Measurements from ENCODE around the gene FSTL4.

The FSTL4 gene

GRCh38 chr5:133612249-133612860 lies at the start of gene FSTL4:
Gene FSTL4, minus strand, starts transcription at chr5:133612541.
- DNase-seq = no peak

GRCh38 chr5:133661389-133661788 lies 49.0 kb upstream of the FSTL4 start:
- DNase-seq = no peak

- DNase-seq = peak; percentile 29
Observed at GRCh38 chr5:133658327-133658726, 46.0 kb upstream of the FSTL4 start.

- no peak for DNase-seq
Observed at GRCh38 chr5:133657036-133657435, 44.7 kb upstream of the FSTL4 start.

GRCh38 chr5:133655966-133656365 lies 43.6 kb upstream of the FSTL4 start:
- no peak for DNase-seq

- DNase-seq = no peak
Observed at GRCh38 chr5:133653760-133654049, 41.4 kb upstream of the FSTL4 start.

- no peak for DNase-seq
Observed at GRCh38 chr5:133652951-133653759, 40.8 kb upstream of the FSTL4 start.

GRCh38 chr5:133644000-133644865 lies 31.9 kb upstream of the FSTL4 start:
- DNase-seq = no peak

GRCh38 chr5:133643365-133643764 lies 31.0 kb upstream of the FSTL4 start:
- DNase-seq = no peak

- no peak for DNase-seq
Observed at GRCh38 chr5:133642153-133642722, 29.9 kb upstream of the FSTL4 start.

GRCh38 chr5:133641683-133642082 lies 29.3 kb upstream of the FSTL4 start:
- no peak for DNase-seq

GRCh38 chr5:133639850-133640528 lies 27.6 kb upstream of the FSTL4 start:
- DNase-seq = no peak

GRCh38 chr5:133638436-133638835 lies 26.1 kb upstream of the FSTL4 start:
- DNase-seq = no peak

GRCh38 chr5:133637206-133637605 lies 24.9 kb upstream of the FSTL4 start:
- DNase-seq = no peak

GRCh38 chr5:133635051-133635450 lies 22.7 kb upstream of the FSTL4 start:
- DNase-seq = no peak

- DNase-seq = no peak
Observed at GRCh38 chr5:133627180-133627579, 14.8 kb upstream of the FSTL4 start.

GRCh38 chr5:133624316-133624715 lies 12.0 kb upstream of the FSTL4 start:
- no peak for DNase-seq

GRCh38 chr5:133618141-133618540 lies 5.8 kb upstream of the FSTL4 start:
- DNase-seq = peak; percentile 26

- no peak for DNase-seq
Observed at GRCh38 chr5:133613743-133614142, 1.4 kb upstream of the FSTL4 start.

- DNase-seq = no peak
Observed at GRCh38 chr5:133613184-133613583, 843 bp upstream of the FSTL4 start.

GRCh38 chr5:133611357-133612248 lies 738 bp downstream of the FSTL4 start:
- DNase-seq = no peak

Data from OCI-M1 (cell line).